ENCODE data around the gene GALM. TPM values are rescaled to one million over a fixed set of nuclear protein-coding genes. Genes with fewer than 3 reads are reported as not detected.
"Not testable (repeated sequence)": the region's sequence is repeated elsewhere in the genome, so short reads cannot be mapped to it uniquely, and the experiment has no call there.

Gene GALM
- polyA plus RNA-seq, 5 donors = 25.3 to 36.4 (median 28.4) TPM

GRCh38 chr2:38737000-38737698 lies 71.2 kb downstream of the GALM start:
- DNase-seq = not testable (repeated sequence)

GRCh38 chr2:38737925-38738324 lies 72.0 kb downstream of the GALM start:
- DNase-seq = no peak

GRCh38 chr2:38739524-38739923 lies 73.6 kb downstream of the GALM start:
- DNase-seq = no peak

DNA sequence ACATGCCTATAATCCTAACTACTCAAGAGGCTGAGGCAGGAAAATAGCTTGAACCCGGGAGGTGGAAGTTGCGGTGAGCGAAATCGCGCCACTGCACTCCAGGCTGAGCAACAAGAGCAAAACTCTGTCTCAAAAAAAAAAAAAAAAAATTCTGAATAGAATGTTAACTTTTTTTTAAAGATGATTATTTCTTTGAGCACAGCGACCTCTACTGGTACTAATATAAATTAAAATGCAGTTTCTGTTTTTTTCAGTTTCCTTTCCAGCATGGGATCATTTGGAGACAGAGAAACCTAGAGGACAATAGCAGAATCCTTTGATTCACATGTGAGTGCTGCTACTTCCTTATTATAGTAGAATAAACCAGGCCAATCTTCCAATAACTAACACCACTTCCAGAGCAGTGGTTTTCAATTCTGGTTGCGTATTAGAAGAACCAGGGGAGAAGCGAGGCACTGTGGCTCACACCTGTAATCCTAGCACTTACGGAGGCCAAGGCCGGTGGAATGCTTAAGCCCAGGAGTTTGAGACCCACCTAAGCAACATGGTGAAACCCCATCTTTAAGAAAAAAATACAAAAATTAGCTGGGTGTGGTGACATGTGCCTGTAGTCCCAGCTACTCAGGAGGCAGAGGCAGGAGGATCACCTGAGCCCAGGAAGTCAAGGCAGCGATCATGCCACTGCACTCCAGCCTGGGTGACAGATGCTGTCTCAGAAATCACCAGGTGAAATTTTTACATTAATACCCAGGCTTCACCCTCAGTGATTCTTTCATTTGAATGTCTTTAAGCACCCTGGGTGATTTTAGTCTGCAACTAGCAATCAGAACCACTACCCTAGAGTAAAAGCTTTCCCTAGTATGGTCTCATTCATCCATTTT lies 75.2 kb downstream of the GALM start:
- DNase-seq = peak in 1 of 2 donors; percentile 45

- no peak for DNase-seq
Measured at GRCh38 chr2:38742797-38743559, 77.1 kb downstream of the GALM start.

GRCh38 chr2:38743672-38744398 lies 77.9 kb downstream of the GALM start:
- DNase-seq = no peak

DNA sequence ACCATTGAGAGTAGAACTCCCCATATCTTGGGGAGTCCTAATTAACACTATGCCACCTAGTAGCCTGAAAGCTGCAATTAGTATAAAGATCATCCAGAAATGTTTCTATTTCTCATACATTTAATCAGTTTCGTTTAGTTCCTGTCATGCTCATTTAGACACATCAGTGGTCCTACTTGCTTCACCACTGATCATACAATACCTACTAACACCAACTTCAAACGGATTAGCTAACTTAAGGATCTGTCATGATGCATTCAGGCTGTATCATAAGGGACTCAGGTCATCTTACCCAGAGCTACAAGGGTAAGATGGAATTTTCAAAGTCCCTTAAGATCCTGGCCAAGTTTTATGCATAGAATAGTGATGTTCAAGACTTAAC lies 78.5 kb downstream of the GALM start:
- DNase-seq = no peak

DNA sequence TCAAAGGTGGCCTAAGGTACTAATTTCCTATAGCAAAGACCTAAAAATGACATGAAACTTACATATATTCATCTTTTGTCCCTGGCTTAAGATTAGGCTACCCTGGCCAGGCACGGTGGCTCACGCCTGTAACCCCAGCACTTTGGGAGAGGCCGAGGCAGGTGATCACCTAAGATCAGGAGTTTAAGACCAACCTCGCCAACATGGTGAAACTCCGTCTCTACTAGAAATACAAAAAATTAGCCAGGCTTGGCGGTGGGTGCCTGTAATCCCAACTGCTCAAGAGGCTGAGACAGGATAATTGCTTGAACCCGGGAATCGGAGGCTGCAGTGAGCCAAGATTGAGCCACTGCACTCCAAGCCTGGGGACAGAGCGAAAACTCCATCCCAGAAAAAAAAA lies 79.4 kb downstream of the GALM start:
- no peak for DNase-seq

DNA sequence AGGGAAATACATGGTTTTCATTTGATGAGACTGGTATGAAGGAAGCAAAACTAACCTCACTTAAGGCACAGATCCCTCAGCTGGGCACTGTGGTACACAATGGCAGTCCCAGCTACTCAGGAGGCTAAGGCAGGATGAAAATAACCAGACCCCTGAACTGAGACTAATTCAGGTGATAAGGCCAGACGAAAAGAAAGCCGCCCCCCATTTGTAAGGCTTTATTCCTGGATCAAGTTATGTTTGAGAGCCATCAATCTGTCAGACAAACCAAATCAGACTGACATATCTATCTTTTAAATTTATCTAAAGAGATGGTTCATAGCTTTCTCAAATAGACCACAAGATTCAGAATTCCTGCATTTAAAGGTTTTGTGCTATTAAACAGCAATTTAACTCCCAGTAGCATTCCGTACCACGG lies 81.1 kb downstream of the GALM start:
- no peak for DNase-seq

- DNase-seq = no peak
Measured at GRCh38 chr2:38747819-38748218, 81.9 kb downstream of the GALM start.

- DNase-seq = no peak
Measured at GRCh38 chr2:38748391-38748790, 82.5 kb downstream of the GALM start.

DNA sequence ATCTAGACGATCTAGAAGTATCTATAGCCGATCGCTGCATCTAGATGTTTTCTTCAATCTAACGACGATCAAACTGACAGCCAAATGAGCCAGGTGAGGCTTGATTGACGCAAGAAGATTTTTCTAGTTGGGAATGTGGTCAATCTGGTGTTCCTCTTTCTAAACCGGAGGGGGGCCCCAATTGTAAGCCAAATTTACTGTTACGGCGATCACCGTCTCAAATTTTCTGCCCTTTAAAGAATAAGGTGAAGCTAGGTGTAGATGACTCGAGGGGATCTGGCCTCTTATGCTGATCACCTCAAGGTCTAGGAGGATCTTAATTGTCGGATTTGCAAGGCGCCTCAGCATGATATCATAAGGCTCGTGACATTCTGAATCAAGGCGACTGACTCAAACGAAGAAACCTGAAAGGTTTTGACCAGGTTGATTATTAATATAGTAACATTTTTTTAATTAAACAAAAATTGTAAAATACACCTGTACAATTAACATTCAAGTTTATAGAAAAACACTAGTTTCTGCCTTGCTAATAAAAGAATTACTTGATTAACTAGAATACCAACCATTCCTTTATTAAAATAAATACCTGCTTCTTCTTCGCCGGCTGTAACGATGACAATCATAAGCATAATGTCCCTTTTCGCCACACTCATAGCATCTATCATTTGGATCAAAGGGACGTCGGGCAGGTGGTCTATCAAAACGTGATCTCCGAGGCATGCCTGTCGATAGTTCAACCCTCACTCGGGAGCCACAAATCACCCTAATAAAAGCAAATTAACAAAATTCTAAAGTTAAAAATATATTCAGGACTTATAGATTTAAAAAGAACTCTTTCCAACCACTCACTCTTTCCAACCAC lies 83.3 kb downstream of the GALM start:
- DNase-seq = no peak

DNA sequence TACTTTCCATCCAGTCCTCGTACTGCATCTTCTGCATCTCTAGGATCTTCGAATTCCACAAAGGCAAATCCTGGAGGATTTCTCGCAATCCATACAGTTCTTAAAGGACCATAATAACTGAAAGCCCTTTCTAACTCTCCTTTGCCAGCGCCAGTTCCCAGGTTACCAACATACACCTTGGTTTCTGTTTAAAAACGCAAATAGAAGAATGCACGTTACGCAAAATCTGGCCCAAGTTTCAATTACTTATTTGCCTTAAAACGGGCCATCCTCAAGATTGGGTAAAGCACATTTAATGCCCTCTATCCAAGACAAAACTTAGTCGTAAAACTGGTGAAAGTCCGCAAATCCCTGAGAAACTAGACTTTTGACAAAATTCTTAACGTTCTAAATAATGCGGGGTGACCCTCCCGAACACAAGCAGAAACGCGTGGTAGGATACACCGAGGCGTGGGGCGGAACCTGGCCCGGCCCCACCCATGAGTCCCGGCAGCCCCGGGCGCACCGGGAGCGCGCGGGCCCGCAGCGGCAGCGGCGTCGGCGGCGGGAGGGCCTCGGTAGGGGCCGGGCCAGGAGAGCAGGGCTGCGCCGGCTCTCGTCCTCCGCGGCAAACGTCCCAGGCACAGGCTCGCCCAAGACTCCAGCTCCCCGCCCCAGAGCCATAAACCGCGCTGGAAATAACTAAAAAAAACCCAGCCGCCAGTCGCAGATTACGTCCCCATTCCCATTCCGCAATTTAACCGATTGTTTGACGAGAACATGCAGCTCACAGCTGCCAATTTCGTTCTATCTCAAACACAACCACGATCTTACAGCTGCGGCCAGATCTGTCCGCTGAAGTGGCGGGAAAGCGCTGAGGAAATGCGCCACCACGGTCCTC lies 84.3 kb downstream of the GALM start:
- peak in 1 of 2 donors; percentile 58 for DNase-seq

GRCh38 chr2:38750891-38751595 lies 85.1 kb downstream of the GALM start, which contains the start of gene SRSF7:
SRSF7 (minus strand) TSS chr2:38751361; CDS start chr2:38751256, 105 bp downstream.
- DNase-seq = peak; percentile 100

GRCh38 chr2:38751596-38752410 lies 85.9 kb downstream of the GALM start:
- no peak for DNase-seq

DNA sequence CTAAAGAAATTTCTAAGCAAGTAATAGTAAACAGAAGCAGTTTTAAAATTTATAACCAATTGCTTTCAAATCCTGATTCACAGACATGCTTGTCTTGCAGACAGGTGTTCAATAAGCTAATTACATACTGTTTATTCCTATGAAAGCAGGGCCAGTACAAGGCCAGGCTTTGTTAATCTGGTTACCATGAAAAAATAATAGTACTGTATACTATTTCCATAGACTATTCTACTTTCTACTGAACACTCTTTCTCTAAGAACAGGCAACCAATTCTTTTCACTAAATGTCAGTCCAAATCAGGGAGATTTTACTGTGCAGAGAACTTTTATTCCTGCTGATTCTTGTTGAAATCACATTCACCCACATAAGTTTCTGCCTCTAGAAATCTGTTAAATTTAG lies 88.1 kb downstream of the GALM start:
- no peak for DNase-seq

DNA sequence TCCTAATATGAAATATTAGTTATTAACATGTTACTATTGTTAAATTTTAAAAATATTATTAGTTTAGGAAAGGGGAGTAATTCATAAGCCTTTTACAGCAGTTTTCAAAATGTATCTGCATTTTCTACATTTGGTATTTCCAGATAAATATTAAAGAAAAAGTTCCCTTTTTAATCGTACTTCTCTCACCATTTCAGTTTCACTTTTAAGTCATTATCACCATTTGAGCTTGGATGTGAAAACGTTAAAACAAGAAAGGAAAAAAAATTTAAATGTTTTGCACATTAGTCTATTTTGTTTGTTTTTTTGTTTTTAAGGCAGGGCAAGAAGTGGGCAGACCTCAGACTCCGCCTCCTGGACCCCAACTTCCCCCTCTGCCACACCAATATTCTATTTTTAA lies 88.6 kb downstream of the GALM start:
- DNase-seq = no peak

DNA sequence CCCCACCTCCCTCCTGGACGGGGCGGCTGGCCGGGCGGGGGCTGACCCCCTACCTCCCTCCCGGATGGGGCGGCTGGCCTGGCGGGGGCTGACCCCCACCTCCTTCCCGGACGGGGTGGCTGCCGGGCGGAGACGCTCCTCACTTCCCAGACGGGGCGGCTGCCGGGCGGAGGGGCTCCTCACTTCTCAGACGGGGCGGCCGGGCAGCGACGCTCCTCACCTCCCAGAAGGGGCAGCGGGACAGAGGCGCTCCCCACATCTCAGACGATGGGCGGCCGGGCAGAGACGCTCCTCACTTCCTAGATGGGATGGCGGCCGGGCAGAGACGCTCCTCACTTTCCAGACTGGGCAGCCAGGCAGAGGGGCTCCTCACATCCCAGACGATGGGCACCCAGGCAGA lies 90.0 kb downstream of the GALM start:
- not testable (repeated sequence) for DNase-seq
